ENCODE measurements around the gene USH2A.

GRCh38 chr1:215669806-215670491 is 753.3 kb downstream of the USH2A start:
- no peak for TF ChIP-seq REST (IDR thresholded peaks at IDR 0.05; ENCODE audit: low read depth)
- TF ChIP-seq, protein P1, sequence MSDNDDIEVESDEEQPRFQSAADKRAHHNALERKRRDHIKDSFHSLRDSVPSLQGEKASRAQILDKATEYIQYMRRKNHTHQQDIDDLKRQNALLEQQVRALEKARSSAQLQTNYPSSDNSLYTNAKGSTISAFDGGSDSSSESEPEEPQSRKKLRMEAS (IDR thresholded peaks at IDR 0.05), result no peak
- TF ChIP-seq CREB1 (IDR thresholded peaks at IDR 0.05; ENCODE audit: low read depth), result no peak
- TF ChIP-seq TEAD4 (IDR thresholded peaks at IDR 0.05), result no peak
